ENCODE data around the gene TPMT. TPM values are rescaled to one million over a fixed set of nuclear protein-coding genes. Genes with fewer than 3 reads are reported as not detected.

Gene TPMT
- 10 to 100 TPM; 24.5 to 74.8 (median 50.1) TPM for polyA plus RNA-seq
- long read RNA-seq, donor 1, transcript TPMT-201 (9 exons, 3,181 nt), result major isoform, 27 of 27 reads
- long read RNA-seq, donor 1, partial matches to known transcripts, result 0 of 27 reads
- long read RNA-seq, donor 1, other reads (novel, unspliced or antisense), result 0 of 27 reads
- long read RNA-seq, donor 2, transcript TPMT-201 (9 exons, 3,181 nt), result major isoform, 5 of 5 reads
- long read RNA-seq, donor 2, partial matches to known transcripts, result 0 of 5 reads
- long read RNA-seq, donor 2, other reads (novel, unspliced or antisense), result 0 of 5 reads
- long read RNA-seq, donor 3, transcript TPMT-201 (9 exons, 3,181 nt), result major isoform, 9 of 9 reads
- long read RNA-seq, donor 3, partial matches to known transcripts, result 0 of 9 reads
- long read RNA-seq, donor 3, other reads (novel, unspliced or antisense), result 0 of 9 reads
- long read RNA-seq, donor 4, partial matches to known transcripts, result 0 of 1 reads
- long read RNA-seq, donor 4, other reads (novel, unspliced or antisense), result 0 of 1 reads
- long read RNA-seq, donor 5, partial matches to known transcripts, result 0 of 2 reads
- long read RNA-seq, donor 5, other reads (novel, unspliced or antisense), result 0 of 2 reads
- long read RNA-seq, donor 6, transcript TPMT-201 (9 exons, 3,181 nt), result major isoform, 7 of 7 reads
- long read RNA-seq, donor 6, partial matches to known transcripts, result 0 of 7 reads
- long read RNA-seq, donor 6, other reads (novel, unspliced or antisense), result 0 of 7 reads
- long read RNA-seq, donor 7, transcript TPMT-201 (9 exons, 3,181 nt), result major isoform, 8 of 8 reads
- long read RNA-seq, donor 7, partial matches to known transcripts, result 0 of 8 reads
- long read RNA-seq, donor 7, other reads (novel, unspliced or antisense), result 0 of 8 reads
- long read RNA-seq, donor 8, partial matches to known transcripts, result 0 of 2 reads
- long read RNA-seq, donor 8, other reads (novel, unspliced or antisense), result 0 of 2 reads
- long read RNA-seq, donor 9, result 0 reads
- long read RNA-seq, donor 10, partial matches to known transcripts, result 0 of 4 reads
- long read RNA-seq, donor 10, other reads (novel, unspliced or antisense), result 0 of 4 reads

GRCh38 chr6:18154507-18155149, at the start of gene TPMT:
TSS of gene TPMT (minus strand) at chr6:18155077. CDS start at chr6:18149127, 5,950 bp downstream.
- FAIRE-seq (no peak), DNase-seq (no peak)
- Histone ChIP-seq H3K36me3 (ENCODE audit: control insufficient read depth in 3 of 3, insufficient read depth in 2 of 3, low read depth in 1 of 3, low read length in 3 of 3) (peaks cover 0 to 2% (median 0%) of the 10 kb centered on the region in 3 donors), H3K27ac (ENCODE audit: low read depth in 1 of 3, low read length in 2 of 3) (peak within 1 kb of the TSS; percentile 96 to 99 (median 97)), H3K27me3 (ENCODE audit: control insufficient read depth in 3 of 3, insufficient read depth in 3 of 3, low read length in 3 of 3) (no peaks in the 10 kb centered on the region), H3K4me1 (ENCODE audit: control insufficient read depth in 3 of 3, insufficient read depth in 2 of 3, low read depth in 1 of 3, low read length in 2 of 3) (peaks cover 0 to 10% (median 0%) of the 10 kb centered on the region in 3 donors), H3K4me3 (ENCODE audit: low read depth in 1 of 3, low read length in 3 of 3) (peak within 1 kb of the TSS; percentile 94 to 99 (median 99)), H3K9me3 (ENCODE audit: control insufficient read depth in 2 of 2, insufficient read depth in 1 of 2, low read depth in 1 of 2, low read length in 1 of 2) (no peaks in the 10 kb centered on the region)
- 0 to 1% (median 1%) methylated on average over 24 to 34 of the region's 34 CpGs for WGBS, 3 donors

DNA sequence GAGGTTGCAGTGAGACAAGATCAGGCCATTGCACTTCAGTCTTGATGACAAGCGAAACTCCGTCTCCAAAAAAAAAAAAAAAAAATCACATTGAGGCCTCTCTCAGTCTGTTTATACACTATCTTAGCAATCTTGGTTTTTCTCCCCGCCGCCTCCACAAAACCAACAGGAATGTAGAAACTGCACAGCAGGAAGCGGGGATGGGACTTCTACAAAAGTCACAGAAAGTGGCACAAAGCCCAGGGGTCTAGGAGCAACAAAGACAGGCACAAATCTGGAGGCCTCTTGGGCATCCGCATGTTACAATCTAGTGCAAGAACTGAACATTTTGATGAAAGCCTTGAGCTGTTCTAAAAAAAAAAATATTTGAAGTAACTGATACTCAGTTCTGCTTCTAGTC, 48.9 kb upstream of the TPMT start:
- WGBS, 3 donors, result 90 to 96% (median 92%) methylated on average over 6 of the region's 6 CpGs

DNA sequence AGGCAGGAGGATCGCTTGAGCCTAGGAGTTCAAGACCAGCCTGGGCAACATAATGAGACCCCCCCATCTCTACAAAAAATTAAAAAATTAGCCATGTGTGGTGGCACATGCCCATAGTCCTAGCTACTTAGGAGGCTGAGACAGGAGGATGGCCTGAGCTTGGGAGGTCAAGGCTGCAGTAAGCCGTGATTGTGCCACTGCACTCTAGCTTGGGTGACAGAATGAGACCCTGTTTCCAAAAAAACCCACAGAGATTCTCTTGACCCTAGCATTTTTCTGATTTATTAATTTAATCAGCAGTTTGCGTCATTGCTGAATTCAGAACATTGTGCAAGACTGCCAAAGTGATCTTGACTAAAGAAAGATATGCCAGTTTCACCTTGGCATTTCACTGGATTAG, 37.1 kb upstream of the TPMT start:
- Histone ChIP-seq H3K9me3 (ENCODE audit: control insufficient read depth in 2 of 2, insufficient read depth in 1 of 2, low read depth in 1 of 2, low read length in 1 of 2) (no peaks in the 10 kb centered on the region), H3K36me3 (ENCODE audit: control insufficient read depth in 3 of 3, insufficient read depth in 2 of 3, low read depth in 1 of 3, low read length in 3 of 3) (peaks cover 2 to 18% (median 6%) of the 10 kb centered on the region in 3 donors), H3K27me3 (ENCODE audit: control insufficient read depth in 3 of 3, insufficient read depth in 3 of 3, low read length in 3 of 3) (no peaks in the 10 kb centered on the region), H3K4me3 (ENCODE audit: low read depth in 1 of 3, low read length in 3 of 3) (no peak overlapping the region), H3K4me1 (ENCODE audit: control insufficient read depth in 3 of 3, insufficient read depth in 2 of 3, low read depth in 1 of 3, low read length in 2 of 3) (no peaks in the 10 kb centered on the region), H3K27ac (ENCODE audit: low read depth in 1 of 3, low read length in 2 of 3) (no peak overlapping the region)
- FAIRE-seq, result no peak
- DNase-seq, result no peak
- 96 to 99% (median 96%) methylated on average over 3 of the region's 3 CpGs for WGBS, 3 donors

More for the DNA sequence above, 48.9 kb upstream of the TPMT start:
- H3K36me3 ChIP-seq (ENCODE audit: control insufficient read depth in 3 of 3, insufficient read depth in 2 of 3, low read depth in 1 of 3, low read length in 3 of 3), result peaks cover 0 to 43% (median 5%) of the 10 kb centered on the region in 3 donors
- FAIRE-seq, result no peak
- DNase-seq, result no peak
- no peaks in the 10 kb centered on the region for H3K27me3 ChIP-seq (ENCODE audit: control insufficient read depth in 3 of 3, insufficient read depth in 3 of 3, low read length in 3 of 3)
- no peaks in the 10 kb centered on the region for H3K9me3 ChIP-seq (ENCODE audit: control insufficient read depth in 2 of 2, insufficient read depth in 1 of 2, low read depth in 1 of 2, low read length in 1 of 2)
- no peaks in the 10 kb centered on the region for H3K4me1 ChIP-seq (ENCODE audit: control insufficient read depth in 3 of 3, insufficient read depth in 2 of 3, low read depth in 1 of 3, low read length in 2 of 3)
- H3K27ac ChIP-seq (ENCODE audit: low read depth in 1 of 3, low read length in 2 of 3), result no peak overlapping the region
- H3K4me3 ChIP-seq (ENCODE audit: low read depth in 1 of 3, low read length in 3 of 3), result no peak overlapping the region

DNA sequence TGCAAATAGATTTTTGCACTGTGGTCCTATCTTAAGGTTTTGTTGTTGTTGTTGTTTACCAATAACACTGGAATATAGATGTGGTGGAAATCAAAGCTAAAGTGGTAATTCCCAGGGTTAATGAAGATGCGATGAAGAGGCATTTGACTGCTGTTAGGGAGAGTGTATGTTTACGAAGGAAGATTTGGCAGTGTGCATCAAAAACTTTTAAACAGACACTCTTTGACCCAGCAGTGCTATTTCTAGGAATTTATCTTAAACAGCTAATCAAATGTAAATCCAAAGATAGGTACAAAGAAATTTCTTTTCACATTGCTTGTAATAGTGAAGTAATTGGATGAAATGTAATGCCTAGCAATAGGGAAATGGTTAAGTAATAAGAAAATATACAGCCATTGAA, 34.3 kb upstream of the TPMT start:
- WGBS, 3 donors, result 74 to 92% (median 91%) methylated on average over 2 of the region's 2 CpGs
- H3K27ac ChIP-seq (ENCODE audit: low read depth in 1 of 3, low read length in 2 of 3), result no peak overlapping the region
- FAIRE-seq (no peak), DNase-seq (no peak)
- H3K4me3 ChIP-seq (ENCODE audit: low read depth in 1 of 3, low read length in 3 of 3), result no peak overlapping the region
- H3K9me3 ChIP-seq (ENCODE audit: control insufficient read depth in 2 of 2, insufficient read depth in 1 of 2, low read depth in 1 of 2, low read length in 1 of 2), result no peaks in the 10 kb centered on the region
- H3K4me1 ChIP-seq (ENCODE audit: control insufficient read depth in 3 of 3, insufficient read depth in 2 of 3, low read depth in 1 of 3, low read length in 2 of 3), result no peaks in the 10 kb centered on the region
- peaks cover 3 to 17% (median 6%) of the 10 kb centered on the region in 3 donors for H3K36me3 ChIP-seq (ENCODE audit: control insufficient read depth in 3 of 3, insufficient read depth in 2 of 3, low read depth in 1 of 3, low read length in 3 of 3)
- no peaks in the 10 kb centered on the region for H3K27me3 ChIP-seq (ENCODE audit: control insufficient read depth in 3 of 3, insufficient read depth in 3 of 3, low read length in 3 of 3)

- 93 to 97% (median 95%) methylated on average over 10 of the region's 10 CpGs for WGBS, 3 donors
- Histone ChIP-seq H3K4me3 (ENCODE audit: low read depth in 1 of 3, low read length in 3 of 3) (no peak overlapping the region), H3K9me3 (ENCODE audit: control insufficient read depth in 2 of 2, insufficient read depth in 1 of 2, low read depth in 1 of 2, low read length in 1 of 2) (no peaks in the 10 kb centered on the region), H3K4me1 (ENCODE audit: control insufficient read depth in 3 of 3, insufficient read depth in 2 of 3, low read depth in 1 of 3, low read length in 2 of 3) (no peaks in the 10 kb centered on the region), H3K27me3 (ENCODE audit: control insufficient read depth in 3 of 3, insufficient read depth in 3 of 3, low read length in 3 of 3) (no peaks in the 10 kb centered on the region), H3K27ac (ENCODE audit: low read depth in 1 of 3, low read length in 2 of 3) (no peak overlapping the region), H3K36me3 (ENCODE audit: control insufficient read depth in 3 of 3, insufficient read depth in 2 of 3, low read depth in 1 of 3, low read length in 3 of 3) (peaks cover 3 to 12% (median 4%) of the 10 kb centered on the region in 3 donors)
- FAIRE-seq, result no peak
- no peak for DNase-seq
Measured at GRCh38 chr6:18187701-18188100, 32.8 kb upstream of the TPMT start.

GRCh38 chr6:18186540-18187250, 31.8 kb upstream of the TPMT start:
- Histone ChIP-seq H3K4me3 (ENCODE audit: low read depth in 1 of 3, low read length in 3 of 3) (no peak overlapping the region), H3K9me3 (ENCODE audit: control insufficient read depth in 2 of 2, insufficient read depth in 1 of 2, low read depth in 1 of 2, low read length in 1 of 2) (no peaks in the 10 kb centered on the region), H3K27ac (ENCODE audit: low read depth in 1 of 3, low read length in 2 of 3) (no peak overlapping the region), H3K36me3 (ENCODE audit: control insufficient read depth in 3 of 3, insufficient read depth in 2 of 3, low read depth in 1 of 3, low read length in 3 of 3) (peaks cover 3 to 6% (median 4%) of the 10 kb centered on the region in 3 donors), H3K27me3 (ENCODE audit: control insufficient read depth in 3 of 3, insufficient read depth in 3 of 3, low read length in 3 of 3) (no peaks in the 10 kb centered on the region), H3K4me1 (ENCODE audit: control insufficient read depth in 3 of 3, insufficient read depth in 2 of 3, low read depth in 1 of 3, low read length in 2 of 3) (no peaks in the 10 kb centered on the region)
- DNase-seq (no peak), FAIRE-seq (no peak)
- 87 to 95% (median 88%) methylated on average over 4 of the region's 4 CpGs for WGBS, 3 donors

GRCh38 chr6:18186033-18186432, 31.2 kb upstream of the TPMT start:
- no peaks in the 10 kb centered on the region for H3K9me3 ChIP-seq (ENCODE audit: control insufficient read depth in 2 of 2, insufficient read depth in 1 of 2, low read depth in 1 of 2, low read length in 1 of 2)
- H3K4me1 ChIP-seq (ENCODE audit: control insufficient read depth in 3 of 3, insufficient read depth in 2 of 3, low read depth in 1 of 3, low read length in 2 of 3), result no peaks in the 10 kb centered on the region
- WGBS, 3 donors, result 36 to 52% (median 50%) methylated on average over 2 of the region's 2 CpGs
- H3K36me3 ChIP-seq (ENCODE audit: control insufficient read depth in 3 of 3, insufficient read depth in 2 of 3, low read depth in 1 of 3, low read length in 3 of 3), result peaks cover 0 to 9% (median 3%) of the 10 kb centered on the region in 3 donors
- H3K4me3 ChIP-seq (ENCODE audit: low read depth in 1 of 3, low read length in 3 of 3), result no peak overlapping the region
- H3K27ac ChIP-seq (ENCODE audit: low read depth in 1 of 3, low read length in 2 of 3), result peak overlapping the region in 1 of 3 donors; percentile 45
- FAIRE-seq (no peak), DNase-seq (no peak)
- no peaks in the 10 kb centered on the region for H3K27me3 ChIP-seq (ENCODE audit: control insufficient read depth in 3 of 3, insufficient read depth in 3 of 3, low read length in 3 of 3)
